DOHH2 (cell line): ENCODE data around the gene LILRB4.

Experiments
- EZH2phosphoT487 ChIP-seq: fragments of 200-600 bp; sonication (generic); IDR thresholded peaks from 2 replicates; pipeline ENCODE4 v1.6.1; 2017; ENCODE audit warnings: borderline replicate concordance, mild to moderate bottlenecking, antibody characterized with exemption, low read length, moderate library complexity, mixed read lengths
- TF ChIP-seq, protein P1 (sequence below): fragments of 200-600 bp; sonication (generic); IDR thresholded peaks from one replicate; pipeline ENCODE4 v1.5.1; 2014; ENCODE audit warnings: antibody characterized with exemption, mild to moderate bottlenecking, low read depth, low read length; ENCODE audit not compliant: poor library complexity, severe bottlenecking

DNA sequence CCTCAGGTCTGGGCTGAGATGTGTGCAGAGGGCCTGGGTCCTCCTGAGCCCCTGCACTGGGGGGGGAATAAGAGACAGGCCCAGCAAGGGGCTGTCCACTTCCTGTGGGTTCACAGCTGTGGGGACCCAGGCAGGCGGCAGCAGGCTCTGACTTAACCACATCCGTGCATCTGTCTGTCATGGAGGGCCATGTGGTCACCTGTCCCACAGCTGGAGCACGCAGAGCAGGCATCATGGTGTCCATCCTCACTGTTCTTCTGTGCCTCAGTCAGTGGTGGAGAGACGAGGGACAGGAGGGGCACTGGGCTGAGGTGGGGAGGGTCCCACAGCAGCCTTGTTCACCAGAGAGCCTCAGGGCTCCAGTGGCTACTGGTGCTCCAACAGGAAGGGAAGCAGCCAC, 45.2 kb downstream of the LILRB4 start:
- TF ChIP-seq, protein P1, sequence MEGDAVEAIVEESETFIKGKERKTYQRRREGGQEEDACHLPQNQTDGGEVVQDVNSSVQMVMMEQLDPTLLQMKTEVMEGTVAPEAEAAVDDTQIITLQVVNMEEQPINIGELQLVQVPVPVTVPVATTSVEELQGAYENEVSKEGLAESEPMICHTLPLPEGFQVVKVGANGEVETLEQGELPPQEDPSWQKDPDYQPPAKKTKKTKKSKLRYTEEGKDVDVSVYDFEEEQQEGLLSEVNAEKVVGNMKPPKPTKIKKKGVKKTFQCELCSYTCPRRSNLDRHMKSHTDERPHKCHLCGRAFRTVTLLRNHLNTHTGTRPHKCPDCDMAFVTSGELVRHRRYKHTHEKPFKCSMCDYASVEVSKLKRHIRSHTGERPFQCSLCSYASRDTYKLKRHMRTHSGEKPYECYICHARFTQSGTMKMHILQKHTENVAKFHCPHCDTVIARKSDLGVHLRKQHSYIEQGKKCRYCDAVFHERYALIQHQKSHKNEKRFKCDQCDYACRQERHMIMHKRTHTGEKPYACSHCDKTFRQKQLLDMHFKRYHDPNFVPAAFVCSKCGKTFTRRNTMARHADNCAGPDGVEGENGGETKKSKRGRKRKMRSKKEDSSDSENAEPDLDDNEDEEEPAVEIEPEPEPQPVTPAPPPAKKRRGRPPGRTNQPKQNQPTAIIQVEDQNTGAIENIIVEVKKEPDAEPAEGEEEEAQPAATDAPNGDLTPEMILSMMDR: no peak
- no peak for TF ChIP-seq EZH2phosphoT487
